ENCODE results near the gene ZNF862. TPM values are rescaled to one million over a fixed set of nuclear protein-coding genes. Genes with fewer than 3 reads are reported as not detected.

ZNF862 gene
- total and polyA plus RNA-seq, 2 of the 8 experiments (the other 6 are each of a cell fraction or from before 2014, with no cell fraction given): 1.8 to 3.9 TPM

DNA sequence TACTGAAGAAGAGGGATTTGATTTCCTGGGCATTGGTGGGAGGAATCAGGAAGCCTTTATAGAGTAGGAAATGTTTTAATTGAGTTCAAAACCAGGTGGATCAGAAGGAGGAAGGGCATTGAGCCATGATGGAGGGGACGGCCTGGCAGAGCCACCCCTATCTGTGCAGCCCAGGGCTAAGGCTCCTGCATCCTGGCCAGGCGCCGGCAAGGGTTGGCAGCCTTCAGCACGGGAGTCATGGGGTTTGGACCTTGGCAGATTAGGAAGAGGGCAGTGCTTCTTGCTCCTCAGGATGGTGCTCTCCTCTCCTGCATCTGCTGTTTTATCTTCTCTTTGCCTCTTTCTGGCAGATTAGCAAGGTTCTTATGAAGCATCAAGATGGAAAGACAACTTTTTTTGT lies 12.5 kb downstream of the ZNF862 start (continued):
- TF ChIP-seq, protein P1, sequence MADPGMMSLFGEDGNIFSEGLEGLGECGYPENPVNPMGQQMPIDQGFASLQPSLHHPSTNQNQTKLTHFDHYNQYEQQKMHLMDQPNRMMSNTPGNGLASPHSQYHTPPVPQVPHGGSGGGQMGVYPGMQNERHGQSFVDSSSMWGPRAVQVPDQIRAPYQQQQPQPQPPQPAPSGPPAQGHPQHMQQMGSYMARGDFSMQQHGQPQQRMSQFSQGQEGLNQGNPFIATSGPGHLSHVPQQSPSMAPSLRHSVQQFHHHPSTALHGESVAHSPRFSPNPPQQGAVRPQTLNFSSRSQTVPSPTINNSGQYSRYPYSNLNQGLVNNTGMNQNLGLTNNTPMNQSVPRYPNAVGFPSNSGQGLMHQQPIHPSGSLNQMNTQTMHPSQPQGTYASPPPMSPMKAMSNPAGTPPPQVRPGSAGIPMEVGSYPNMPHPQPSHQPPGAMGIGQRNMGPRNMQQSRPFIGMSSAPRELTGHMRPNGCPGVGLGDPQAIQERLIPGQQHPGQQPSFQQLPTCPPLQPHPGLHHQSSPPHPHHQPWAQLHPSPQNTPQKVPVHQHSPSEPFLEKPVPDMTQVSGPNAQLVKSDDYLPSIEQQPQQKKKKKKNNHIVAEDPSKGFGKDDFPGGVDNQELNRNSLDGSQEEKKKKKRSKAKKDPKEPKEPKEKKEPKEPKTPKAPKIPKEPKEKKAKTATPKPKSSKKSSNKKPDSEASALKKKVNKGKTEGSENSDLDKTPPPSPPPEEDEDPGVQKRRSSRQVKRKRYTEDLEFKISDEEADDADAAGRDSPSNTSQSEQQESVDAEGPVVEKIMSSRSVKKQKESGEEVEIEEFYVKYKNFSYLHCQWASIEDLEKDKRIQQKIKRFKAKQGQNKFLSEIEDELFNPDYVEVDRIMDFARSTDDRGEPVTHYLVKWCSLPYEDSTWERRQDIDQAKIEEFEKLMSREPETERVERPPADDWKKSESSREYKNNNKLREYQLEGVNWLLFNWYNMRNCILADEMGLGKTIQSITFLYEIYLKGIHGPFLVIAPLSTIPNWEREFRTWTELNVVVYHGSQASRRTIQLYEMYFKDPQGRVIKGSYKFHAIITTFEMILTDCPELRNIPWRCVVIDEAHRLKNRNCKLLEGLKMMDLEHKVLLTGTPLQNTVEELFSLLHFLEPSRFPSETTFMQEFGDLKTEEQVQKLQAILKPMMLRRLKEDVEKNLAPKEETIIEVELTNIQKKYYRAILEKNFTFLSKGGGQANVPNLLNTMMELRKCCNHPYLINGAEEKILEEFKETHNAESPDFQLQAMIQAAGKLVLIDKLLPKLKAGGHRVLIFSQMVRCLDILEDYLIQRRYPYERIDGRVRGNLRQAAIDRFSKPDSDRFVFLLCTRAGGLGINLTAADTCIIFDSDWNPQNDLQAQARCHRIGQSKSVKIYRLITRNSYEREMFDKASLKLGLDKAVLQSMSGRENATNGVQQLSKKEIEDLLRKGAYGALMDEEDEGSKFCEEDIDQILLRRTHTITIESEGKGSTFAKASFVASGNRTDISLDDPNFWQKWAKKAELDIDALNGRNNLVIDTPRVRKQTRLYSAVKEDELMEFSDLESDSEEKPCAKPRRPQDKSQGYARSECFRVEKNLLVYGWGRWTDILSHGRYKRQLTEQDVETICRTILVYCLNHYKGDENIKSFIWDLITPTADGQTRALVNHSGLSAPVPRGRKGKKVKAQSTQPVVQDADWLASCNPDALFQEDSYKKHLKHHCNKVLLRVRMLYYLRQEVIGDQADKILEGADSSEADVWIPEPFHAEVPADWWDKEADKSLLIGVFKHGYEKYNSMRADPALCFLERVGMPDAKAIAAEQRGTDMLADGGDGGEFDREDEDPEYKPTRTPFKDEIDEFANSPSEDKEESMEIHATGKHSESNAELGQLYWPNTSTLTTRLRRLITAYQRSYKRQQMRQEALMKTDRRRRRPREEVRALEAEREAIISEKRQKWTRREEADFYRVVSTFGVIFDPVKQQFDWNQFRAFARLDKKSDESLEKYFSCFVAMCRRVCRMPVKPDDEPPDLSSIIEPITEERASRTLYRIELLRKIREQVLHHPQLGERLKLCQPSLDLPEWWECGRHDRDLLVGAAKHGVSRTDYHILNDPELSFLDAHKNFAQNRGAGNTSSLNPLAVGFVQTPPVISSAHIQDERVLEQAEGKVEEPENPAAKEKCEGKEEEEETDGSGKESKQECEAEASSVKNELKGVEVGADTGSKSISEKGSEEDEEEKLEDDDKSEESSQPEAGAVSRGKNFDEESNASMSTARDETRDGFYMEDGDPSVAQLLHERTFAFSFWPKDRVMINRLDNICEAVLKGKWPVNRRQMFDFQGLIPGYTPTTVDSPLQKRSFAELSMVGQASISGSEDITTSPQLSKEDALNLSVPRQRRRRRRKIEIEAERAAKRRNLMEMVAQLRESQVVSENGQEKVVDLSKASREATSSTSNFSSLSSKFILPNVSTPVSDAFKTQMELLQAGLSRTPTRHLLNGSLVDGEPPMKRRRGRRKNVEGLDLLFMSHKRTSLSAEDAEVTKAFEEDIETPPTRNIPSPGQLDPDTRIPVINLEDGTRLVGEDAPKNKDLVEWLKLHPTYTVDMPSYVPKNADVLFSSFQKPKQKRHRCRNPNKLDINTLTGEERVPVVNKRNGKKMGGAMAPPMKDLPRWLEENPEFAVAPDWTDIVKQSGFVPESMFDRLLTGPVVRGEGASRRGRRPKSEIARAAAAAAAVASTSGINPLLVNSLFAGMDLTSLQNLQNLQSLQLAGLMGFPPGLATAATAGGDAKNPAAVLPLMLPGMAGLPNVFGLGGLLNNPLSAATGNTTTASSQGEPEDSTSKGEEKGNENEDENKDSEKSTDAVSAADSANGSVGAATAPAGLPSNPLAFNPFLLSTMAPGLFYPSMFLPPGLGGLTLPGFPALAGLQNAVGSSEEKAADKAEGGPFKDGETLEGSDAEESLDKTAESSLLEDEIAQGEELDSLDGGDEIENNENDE (IDR thresholded peaks at IDR 0.05; ENCODE audit: insufficient replicate concordance, low read length): no peak
- TF ChIP-seq POLR2AphosphoS5 (IDR thresholded peaks at IDR 0.05; ENCODE audit: low read depth, low read length) (no peak), TBP (IDR thresholded peaks at IDR 0.05; ENCODE audit: low read depth, low read length) (no peak), NRF1 (IDR thresholded peaks at IDR 0.05; ENCODE audit: low read depth, low read length) (no peak), KDM1A (IDR thresholded peaks at IDR 0.05; ENCODE audit: borderline replicate concordance, low read length) (no peak), HDAC6 (IDR thresholded peaks at IDR 0.05; ENCODE audit: low read depth, low read length) (no peak), BRCA1 (IDR thresholded peaks at IDR 0.05; ENCODE audit: low read depth, low read length) (no peak), CTBP2 (IDR thresholded peaks at IDR 0.05; ENCODE audit: borderline replicate concordance, insufficient read depth, insufficient read length, low read length) (no peak), POLR2A (IDR thresholded peaks at IDR 0.05; ENCODE audit: control extremely low read depth in 1 of 2, low read depth in 2 of 2, low read length in 2 of 2) (no peak), SIN3A (conservative IDR thresholded peaks at IDR 0.05 in 1 of 2, IDR thresholded peaks at IDR 0.05 in 1 of 2; ENCODE audit: low read depth in 1 of 2, low read length in 2 of 2) (no peak)
- TF ChIP-seq, protein P2, sequence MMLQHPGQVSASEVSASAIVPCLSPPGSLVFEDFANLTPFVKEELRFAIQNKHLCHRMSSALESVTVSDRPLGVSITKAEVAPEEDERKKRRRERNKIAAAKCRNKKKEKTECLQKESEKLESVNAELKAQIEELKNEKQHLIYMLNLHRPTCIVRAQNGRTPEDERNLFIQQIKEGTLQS (IDR thresholded peaks at IDR 0.05; ENCODE audit: insufficient read depth, low read depth, low read length): no peak
